Amniotic epithelial cell (primary cell): ENCODE data around the gene PIP5K1B.
A peak's percentile ranks its signal among the peaks of the same experiment; 100 is the strongest.

Source experiments
- DNase-seq: peaks from one replicate; pipeline ENCODE4 v3.0.0-alpha.2; 2010; ENCODE audit warnings: low read depth

PIP5K1B gene

DNA sequence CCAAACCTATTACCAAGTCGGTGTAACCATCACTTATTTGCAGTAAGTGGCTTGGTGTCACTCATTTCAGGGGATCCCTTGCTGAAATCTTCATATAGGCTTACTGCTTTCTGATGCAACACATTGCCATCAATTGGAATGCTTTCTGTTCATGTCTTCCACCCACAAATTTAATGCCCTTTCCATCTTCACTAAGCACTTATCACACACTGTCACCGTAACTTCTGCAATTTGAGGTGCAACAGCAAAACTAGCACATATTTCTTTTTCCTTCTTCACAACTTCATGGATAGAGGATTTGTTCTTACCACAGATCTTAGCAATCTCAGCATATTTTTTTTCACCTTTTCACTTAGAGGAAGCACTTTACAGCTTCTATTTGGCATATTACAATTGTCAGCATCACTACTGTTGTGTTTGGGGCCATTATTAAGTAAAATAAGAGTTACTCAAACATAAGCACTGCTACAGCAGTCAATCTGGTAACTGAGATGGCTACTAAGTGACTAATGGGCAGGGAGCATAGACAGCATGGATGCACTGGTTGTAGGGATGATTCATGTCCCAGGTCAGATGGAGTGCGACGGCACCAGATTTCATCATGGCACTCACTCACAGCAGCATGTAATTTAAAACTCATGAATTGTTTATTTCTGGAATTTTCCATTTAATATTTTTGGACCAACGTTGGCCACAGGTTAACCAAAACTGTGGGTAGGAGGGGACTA lies 70.1 kb downstream of the PIP5K1B start:
- DNase-seq = peak; percentile 27

DNA sequence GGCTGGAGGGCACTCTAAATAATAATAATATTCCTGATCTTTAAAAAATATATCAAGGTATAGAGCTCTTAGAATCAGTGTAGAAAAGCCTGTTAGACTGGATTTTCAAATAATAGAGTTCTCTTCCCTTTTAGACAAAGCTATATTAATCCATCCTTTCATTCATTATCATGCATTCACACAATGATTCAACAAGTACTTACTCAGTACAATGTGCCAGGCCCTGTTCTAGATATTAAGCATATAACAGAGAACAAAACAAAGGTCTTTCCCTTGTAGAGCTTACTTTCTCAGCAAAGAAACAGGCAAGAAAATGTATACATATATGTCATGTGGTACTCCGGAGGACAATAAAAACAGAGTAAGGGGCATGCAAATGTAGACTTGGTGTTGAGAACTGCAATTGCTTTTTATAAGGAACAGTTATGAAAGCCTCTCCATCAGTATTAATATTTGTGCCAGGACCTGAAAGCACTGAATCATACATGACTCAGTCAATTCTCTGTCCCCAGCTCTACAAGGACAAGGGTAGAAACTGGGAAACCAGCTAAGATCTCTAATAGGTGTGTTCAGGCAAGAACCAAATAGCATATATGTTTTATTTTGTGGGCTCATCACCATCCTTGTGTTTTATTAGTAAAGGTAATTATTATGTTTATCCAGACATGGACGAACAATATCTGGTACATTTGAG lies 72.2 kb downstream of the PIP5K1B start:
- DNase-seq = no peak

DNA sequence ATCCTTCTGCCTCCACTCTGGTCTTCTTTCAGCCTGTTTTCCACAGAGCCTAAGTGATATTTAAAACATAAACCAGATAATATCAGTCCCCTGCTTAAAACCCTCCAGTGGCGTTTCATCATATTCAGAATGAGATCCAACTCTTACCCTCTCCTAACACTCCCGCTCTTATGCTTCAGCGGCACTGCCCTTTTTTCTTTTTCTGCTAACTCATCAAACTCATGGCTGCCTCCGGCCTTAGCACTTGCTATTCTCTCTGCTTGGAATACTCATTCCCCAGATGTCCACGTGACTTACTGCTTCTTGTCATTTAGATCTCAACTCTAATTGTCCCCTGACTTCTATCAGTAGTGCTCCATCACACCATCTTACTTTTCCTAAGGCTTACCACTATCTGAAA lies 73.6 kb downstream of the PIP5K1B start:
- DNase-seq = no peak

DNA sequence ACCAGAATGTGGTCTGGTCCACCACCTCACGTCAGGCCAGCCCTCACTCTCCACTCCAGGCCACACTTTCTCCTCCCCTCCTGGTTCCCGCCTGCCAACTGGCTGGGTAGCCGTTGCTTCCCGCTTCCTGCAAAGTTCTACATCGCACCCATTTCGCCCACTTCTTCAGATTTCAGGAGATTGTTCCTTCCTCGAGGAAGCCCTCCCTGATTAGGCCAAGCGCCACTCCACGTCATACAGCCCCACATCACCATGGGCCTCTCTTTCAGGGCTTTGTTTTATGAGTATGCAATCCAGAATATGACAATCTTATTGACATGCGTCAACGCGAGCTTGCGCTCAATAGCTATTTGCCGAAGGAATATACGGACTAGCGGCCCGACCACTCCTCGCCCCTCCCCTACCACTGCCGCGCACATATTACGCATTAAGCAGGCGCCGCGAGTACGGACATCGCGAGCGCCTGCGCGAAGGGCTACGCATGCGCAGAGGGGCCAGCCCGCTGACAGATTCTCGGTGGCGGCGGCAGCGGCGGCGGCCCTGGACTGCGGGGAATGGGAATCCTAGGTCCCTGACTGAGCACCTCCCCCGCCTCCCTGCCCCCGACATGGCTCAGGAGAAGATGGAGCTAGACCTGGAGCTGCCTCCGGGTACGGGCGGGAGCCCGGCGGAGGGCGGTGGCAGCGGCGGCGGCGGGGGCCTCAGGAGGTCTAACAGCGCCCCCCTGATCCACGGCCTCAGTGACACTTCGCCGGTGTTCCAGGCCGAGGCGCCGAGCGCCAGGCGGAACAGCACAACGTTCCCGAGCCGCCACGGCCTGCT lies 74.7 kb downstream of the PIP5K1B start:
- peak; percentile 89 for DNase-seq

DNA sequence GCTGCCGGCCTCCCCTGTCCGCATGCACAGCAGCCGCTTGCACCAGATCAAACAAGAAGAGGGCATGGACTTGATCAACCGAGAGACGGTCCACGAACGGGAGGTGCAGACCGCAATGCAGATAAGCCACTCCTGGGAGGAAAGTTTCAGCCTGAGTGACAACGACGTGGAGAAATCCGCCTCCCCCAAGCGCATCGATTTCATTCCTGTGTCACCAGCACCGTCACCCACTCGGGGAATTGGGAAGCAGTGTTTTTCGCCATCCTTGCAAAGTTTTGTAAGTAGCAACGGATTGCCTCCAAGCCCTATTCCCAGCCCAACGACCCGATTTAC lies 75.3 kb downstream of the PIP5K1B start:
- no peak for DNase-seq

DNA sequence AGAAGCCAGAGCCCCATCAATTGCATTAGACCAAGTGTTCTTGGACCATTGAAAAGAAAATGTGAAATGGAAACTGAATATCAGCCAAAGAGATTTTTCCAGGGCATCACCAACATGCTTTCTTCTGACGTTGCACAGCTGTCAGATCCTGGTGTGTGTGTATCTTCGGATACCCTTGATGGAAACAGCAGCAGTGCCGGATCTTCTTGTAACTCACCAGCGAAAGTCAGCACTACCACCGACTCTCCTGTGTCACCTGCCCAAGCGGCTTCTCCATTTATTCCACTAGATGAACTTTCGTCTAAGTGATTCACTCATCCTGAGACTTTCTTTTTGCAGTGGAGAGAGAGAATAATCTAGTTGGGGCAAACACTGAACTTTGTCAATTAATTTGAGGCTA lies 75.7 kb downstream of the PIP5K1B start:
- peak; percentile 21 for DNase-seq

DNA sequence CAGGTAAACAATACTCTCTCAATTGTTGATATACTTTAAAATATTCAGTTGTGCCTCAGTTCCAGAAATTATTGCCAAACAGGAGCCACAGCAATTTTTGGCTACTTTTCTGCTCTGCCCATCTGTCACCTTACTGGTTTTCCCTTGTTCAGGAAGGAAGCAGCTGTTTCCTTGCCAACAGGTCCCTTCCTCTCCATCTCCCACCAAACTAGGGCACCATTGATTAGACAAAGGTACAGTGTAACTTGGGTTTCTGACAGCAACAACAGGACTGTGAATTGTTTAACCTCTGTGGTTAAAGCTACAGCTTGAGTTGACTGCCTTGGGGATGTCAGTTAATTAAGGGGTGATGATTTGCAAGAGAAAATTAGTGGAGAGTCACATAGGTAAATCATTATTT lies 76.9 kb downstream of the PIP5K1B start:
- DNase-seq = no peak

DNA sequence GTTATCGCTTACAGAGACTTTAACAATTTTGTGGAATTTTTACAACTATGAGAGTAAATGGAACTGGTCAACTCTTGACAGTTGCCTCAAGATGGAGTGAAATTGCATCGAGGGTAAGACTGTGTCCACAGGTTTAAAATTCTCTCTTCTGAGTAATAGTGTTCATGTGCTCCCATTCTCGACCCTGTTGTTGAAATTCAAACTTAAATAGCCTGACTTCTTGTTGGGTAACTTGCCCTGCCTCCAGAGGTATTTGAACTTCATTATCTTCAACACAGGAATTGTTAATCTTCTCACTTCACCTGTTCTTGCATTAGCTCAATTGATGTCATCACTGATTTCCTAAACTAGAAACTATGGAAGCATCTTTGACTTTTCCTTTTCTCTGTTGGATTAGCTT lies 77.5 kb downstream of the PIP5K1B start:
- DNase-seq = no peak

DNA sequence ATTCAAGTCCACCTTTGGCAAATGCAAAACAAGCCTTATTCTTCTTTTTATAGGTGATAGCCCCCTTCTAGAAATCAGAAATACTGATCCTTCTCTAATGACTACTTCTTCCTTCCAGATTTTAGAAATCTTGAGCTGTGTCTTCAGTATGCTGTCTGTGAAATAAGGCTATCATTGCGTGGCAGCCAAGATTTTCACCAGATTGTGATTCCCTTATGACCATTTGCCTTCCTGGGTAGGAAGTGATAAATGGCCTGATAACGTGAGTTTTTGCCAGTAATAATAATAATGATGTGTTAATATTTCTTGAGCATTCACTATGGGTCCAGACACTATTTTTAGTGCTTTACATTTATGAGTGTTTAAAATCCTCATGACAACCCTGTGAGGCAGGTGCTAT lies 80.9 kb downstream of the PIP5K1B start:
- DNase-seq = no peak

DNA sequence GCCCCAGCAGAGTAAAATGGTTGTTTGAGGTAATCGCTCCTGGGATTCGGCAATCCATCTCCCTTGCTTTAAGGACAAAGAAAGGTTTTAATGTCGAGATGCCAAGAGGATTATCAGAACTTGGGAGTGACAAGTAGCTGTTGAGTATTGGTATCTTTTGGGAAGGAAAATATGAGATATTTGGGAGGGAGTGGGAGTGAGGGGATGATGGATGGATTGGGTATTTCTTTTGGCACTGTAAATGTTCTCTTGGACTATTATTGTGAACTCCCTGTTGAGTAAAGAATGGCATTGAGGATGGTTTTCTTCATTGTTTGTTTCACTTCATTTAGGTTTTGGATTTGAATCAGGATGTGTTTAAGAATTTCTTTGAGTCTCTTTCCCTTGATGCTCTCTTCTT lies 86.1 kb downstream of the PIP5K1B start:
- DNase-seq = no peak

DNA sequence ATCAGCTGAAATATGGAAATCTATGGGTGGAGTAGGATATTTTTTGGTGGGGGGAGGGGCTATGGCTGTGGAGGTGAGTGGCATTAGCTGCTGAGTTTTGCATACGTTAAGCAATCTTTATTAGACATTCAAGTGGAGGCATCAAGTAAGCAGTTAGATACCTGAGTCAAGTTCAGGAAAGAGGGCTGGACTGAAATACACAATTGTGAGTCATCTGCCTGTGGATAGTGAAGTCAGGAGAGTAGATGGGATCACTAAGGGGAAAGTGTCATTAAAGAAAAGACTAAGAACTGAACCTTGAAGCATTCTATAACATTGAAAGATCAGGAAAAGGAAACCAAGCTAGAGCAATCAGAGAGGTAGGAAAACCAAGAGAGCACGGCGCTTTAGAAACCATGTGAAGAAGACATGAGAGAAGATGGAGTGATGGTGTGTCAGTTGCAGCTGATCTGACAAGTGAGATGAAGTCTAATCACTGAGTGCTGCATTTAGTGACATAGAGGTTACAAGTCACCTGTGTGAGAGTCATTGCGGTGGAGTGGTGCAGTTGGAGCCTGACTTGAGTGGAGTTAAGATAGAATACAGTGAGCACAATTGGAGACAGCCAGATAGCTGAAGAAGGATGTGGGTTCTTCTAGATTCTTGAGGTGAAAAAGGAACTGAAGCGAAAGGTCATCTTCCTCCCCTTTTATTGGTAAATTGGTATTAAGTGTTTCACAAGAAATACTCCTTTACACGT lies 88.7 kb downstream of the PIP5K1B start:
- DNase-seq = no peak

DNA sequence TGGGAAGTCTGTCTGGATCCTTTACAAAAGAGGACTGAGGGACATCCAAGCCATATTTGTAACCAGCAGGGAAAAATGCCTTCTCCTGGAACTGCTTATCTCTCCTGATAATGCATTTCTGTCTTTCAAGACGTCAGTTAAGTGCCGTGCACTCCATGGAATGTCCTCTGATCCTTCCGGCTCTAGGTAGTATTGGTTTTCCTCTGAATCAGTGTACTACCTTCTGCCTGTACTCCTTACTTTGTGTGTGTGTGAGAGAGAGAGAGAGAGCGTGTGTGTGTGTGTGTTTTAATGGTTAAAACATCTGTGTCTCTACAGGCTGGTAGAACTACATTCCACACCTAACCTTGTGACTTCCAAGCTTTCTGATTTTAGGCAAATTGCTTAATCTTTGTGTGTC lies 89.9 kb downstream of the PIP5K1B start:
- peak; percentile 3 for DNase-seq

DNA sequence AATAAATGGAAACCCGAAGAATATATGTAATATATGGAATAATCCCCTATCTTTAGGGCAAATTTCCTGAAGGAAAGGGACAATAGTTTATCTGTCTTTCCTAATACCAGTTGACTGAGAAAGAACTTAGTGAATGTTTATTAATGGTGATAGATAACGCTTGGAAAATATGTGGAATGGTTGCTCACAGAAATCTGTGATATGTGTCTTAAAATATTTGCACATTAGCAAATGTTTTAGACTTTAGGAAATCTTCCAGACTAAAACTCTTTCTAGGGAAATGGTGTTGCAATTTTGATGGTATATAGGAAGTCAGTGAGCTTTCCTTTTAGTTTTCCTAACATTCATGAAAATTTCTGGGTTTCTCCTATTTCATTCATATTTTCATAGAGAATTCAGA lies 90.4 kb downstream of the PIP5K1B start:
- peak; percentile 18 for DNase-seq

DNA sequence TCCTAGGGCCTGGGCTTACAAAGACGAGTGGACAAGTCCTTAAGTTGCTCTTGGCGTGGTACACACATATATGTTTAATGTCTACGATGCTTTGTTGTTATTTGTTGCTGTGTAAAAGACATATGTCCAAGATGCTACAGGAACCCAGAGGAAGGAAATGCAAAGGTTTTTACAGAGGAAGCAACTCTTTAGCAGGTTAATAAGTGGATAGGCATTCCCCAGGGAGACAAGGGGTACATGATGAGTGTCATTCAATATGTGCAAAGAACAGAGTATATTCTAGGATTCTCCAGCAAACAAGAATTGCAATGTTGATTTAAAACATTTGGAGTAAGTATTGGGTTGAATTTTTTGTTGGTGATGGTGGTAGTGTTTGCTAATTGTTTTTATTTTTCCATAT lies 92.1 kb downstream of the PIP5K1B start:
- no peak for DNase-seq

DNA sequence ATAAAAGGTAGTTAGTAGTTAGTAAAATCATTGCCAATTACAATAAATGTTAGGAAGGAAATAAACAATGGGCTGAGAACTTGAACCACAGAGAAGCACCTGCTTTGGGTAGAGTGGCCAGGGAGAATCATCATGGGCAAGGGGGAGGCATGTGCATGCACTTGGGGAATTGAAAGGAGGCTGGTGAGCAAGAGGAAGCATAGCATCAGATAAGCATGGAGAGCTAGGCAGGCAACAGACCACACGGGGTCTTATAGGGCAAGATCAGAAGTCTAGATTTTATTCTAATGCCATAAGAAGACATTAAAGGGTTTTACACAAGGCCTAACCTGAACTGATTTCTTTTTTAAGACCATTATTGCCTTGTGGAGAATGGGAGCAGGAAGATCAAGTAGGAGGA lies 93.4 kb downstream of the PIP5K1B start:
- no peak for DNase-seq

DNA sequence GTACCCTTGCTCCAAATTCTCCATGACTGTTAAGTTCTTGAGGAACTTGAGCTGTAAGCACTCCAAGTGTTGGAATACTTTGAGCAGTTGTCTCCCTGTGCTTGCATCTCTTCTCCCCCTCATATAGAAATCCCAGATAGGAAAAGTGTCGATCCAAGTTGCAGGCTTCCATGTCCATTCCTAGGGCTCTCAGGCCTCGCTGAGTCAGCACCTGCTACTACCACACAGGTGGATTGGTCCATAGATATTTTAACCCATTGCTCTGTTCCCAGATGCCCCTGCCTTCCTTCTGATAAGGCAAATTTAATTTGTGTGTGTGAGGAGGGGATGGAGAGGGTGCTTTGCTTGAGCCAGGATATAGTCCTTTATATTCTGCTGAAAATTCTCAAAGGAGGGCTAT lies 95.8 kb downstream of the PIP5K1B start:
- DNase-seq = no peak

DNA sequence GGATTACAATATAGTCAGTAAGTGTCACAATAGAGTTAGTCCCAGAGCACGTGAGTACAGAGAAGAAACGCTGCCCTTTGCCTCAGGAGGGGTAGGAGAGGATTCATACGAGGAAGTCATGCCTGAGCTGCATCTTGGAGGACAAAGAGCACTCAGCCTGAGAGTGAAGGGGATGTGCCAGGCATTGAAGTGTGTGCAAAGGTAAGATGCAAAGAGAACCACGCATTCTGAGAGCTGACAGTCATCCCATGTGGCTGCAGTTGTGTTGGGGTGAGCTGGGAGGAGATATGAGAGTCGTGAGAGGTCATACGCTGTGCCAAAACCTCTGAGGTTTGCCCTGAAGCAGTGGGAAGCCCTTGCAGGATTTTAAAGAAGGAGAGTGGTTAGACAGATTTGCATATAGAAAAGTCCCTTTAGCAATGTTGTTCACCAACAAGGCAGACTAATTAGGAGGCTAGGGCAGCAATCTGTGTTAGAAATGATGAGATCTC lies 97.5 kb downstream of the PIP5K1B start:
- DNase-seq = no peak

DNA sequence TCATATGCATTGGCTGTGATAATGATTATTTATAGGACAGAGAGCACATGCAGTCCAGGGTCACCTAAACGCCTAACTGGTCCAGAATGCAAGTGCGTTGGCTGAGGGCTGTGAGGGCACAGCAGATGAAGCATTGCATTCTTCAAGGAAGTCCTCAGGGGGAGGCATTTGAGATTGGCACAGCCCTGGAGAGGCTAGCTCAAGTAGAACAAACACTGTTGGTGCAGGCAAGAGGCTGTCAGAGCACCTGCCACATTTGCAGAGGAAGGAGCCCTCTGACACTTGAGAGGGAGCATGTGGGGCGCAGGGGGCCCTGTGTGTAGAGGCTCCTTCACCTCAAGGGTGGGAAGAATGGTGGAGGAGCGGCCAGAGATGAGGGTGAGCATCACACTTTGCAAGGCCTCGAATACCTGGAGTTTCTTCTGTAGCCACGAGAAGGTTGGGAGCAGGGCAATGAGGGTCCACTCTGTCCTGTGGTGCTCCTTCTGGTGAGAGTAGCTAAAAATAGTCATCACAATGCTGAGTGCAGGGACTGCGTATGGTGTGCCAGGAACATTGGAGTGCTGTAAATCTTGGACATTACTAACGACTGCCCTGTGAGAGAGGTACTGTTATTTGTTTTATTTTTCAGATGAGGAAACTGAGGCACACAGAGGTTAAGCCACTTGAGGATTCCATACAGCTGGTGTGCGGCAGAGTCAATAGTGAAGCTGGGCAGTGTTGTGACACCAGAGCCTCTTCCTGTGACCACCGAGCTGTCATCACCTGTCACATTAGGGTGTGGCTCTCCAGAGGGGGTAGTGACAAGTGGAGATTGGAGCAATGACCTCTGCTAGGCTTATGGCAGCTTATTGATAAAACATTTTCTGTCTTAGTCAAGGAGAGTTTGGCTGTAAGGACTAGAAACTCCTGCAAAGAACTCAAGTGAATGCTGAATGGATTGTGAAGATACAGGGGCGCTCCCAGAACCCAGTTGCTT lies 100.2 kb downstream of the PIP5K1B start:
- DNase-seq = no peak

DNA sequence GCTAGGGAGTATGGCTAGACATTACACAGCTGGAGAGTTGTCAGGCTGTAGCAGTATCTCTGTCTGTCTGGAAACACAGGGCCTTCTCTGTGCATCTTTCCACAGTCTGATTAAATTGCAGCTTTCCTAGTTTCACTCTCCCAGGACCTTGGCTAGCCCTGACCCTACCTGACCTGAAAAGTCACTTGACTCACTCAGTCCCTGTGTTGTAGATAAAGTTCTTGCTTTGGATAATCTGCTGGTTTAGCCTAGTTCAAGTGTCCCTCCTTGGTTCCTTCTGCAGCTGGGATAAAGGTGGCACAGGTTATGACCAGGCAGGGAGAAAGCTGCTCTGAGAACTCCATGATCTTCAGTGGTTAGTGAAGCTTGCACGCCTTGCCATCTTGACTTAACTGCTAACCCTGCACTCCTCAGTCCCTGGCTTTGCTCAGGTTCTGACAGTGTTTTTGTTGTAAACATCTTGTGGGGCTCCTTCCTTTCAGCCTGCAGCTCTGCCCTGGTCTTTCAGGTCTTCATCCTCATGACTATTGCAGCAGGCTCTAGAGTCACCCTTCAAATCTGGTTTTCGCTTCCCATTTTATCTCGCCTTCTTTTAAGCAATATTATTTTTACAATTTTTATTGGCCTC lies 101.0 kb downstream of the PIP5K1B start:
- no peak for DNase-seq

DNA sequence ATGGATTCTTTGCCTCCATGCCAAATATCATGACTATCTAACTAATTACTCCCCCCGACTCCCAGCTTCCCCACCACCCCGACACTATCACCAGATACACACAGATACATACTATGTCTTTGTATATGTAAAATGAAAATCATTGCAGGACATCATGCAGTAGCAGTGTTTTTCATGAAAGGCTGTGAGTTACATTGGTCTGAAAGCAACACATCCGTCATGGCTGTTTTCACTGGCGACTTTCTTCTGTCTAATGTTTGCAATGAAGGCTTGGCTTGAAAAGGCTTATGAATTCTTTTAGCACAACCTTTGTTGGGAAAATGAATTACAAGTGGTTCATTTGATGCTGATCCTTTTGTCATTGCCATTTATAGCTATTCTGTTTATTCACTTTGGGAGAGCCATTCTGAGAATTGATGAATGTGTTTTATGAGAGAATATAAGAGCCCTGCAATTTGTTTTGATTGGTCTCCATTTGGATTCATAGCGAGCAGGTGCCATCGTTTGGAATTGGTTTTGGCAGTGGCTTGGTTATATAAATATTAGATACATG lies 103.4 kb downstream of the PIP5K1B start:
- DNase-seq = no peak
